Activated gamma-delta T cell treated with Interleukin-2 at 50 U/mL for 16 hours (primary cell): ENCODE measurements around the gene DGKG.

Experiments
- DNase-seq: peaks from one replicate; pipeline ENCODE4 v3.0.0-alpha.2; 2020

The DGKG gene

GRCh38 chr3:186316666-186317260, 45.3 kb downstream of the DGKG start:
- no peak for DNase-seq

GRCh38 chr3:186315581-186316354, 46.3 kb downstream of the DGKG start:
- DNase-seq = no peak

- no peak for DNase-seq
Measured at GRCh38 chr3:186314896-186315295, 47.1 kb downstream of the DGKG start.

- no peak for DNase-seq
Measured at GRCh38 chr3:186311441-186311840, 50.6 kb downstream of the DGKG start.

- no peak for DNase-seq
Measured at GRCh38 chr3:186308549-186308948, 53.5 kb downstream of the DGKG start.

- no peak for DNase-seq
Measured at GRCh38 chr3:186307594-186308221, 54.3 kb downstream of the DGKG start.

- no peak for DNase-seq
Measured at GRCh38 chr3:186305286-186305685, 56.7 kb downstream of the DGKG start.

- DNase-seq = no peak
Measured at GRCh38 chr3:186303965-186304364, 58.1 kb downstream of the DGKG start.

GRCh38 chr3:186299327-186299726, 62.7 kb downstream of the DGKG start:
- no peak for DNase-seq

GRCh38 chr3:186298876-186299275, 63.2 kb downstream of the DGKG start:
- no peak for DNase-seq

GRCh38 chr3:186290796-186291195, 71.2 kb downstream of the DGKG start:
- DNase-seq = no peak

- no peak for DNase-seq
Measured at GRCh38 chr3:186287711-186288110, 74.3 kb downstream of the DGKG start.

- DNase-seq = no peak
Measured at GRCh38 chr3:186286114-186286513, 75.9 kb downstream of the DGKG start.

GRCh38 chr3:186284661-186285060, 77.4 kb downstream of the DGKG start:
- no peak for DNase-seq

GRCh38 chr3:186284349-186284652, 77.7 kb downstream of the DGKG start:
- no peak for DNase-seq

GRCh38 chr3:186283651-186284348, 78.2 kb downstream of the DGKG start:
- no peak for DNase-seq

GRCh38 chr3:186283096-186283495, 78.9 kb downstream of the DGKG start:
- no peak for DNase-seq

- DNase-seq = no peak
Measured at GRCh38 chr3:186281176-186281575, 80.9 kb downstream of the DGKG start.

- DNase-seq = no peak
Measured at GRCh38 chr3:186280737-186281136, 81.3 kb downstream of the DGKG start.

- no peak for DNase-seq
Measured at GRCh38 chr3:186277268-186277909, 84.6 kb downstream of the DGKG start.

- DNase-seq = no peak
Measured at GRCh38 chr3:186275436-186275835, 86.6 kb downstream of the DGKG start.

- no peak for DNase-seq
Measured at GRCh38 chr3:186273586-186273985, 88.4 kb downstream of the DGKG start.

- DNase-seq = no peak
Measured at GRCh38 chr3:186270701-186271100, 91.3 kb downstream of the DGKG start.
